C4-2B (cell line): ENCODE data around the gene RALGAPA2.

Experiments used
- ZFX ChIP-seq: fragments of 450-650 bp; IDR thresholded peaks from 2 replicates; pipeline ENCODE4 v1.6.1; 2017
- TF ChIP-seq, protein P1 (sequence below): fragments of 450-650 bp; conservative IDR thresholded peaks from 2 replicates; pipeline ENCODE4 v1.5.1; 2017; ENCODE audit warnings: mild to moderate bottlenecking

DNA sequence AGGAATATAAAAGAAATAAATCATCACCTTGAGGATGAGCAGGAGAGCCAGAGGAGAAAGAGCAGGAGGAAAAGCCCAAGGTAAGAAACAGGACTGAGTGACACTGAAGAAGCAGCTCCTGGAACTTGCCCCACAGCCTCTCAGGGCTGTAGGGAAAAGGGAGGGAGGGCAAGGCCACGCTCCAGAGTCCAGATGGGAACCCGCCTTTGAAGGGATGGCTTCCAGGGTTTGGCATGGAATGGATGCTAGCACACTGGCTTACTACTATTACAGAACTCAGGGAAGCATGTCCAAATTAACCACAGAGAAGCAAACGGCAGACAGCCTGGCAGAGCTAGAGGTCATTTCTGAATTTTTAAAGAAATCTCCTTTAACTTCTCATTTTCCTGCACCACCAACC is 26.8 kb downstream of the RALGAPA2 start:
- TF ChIP-seq, protein P1, sequence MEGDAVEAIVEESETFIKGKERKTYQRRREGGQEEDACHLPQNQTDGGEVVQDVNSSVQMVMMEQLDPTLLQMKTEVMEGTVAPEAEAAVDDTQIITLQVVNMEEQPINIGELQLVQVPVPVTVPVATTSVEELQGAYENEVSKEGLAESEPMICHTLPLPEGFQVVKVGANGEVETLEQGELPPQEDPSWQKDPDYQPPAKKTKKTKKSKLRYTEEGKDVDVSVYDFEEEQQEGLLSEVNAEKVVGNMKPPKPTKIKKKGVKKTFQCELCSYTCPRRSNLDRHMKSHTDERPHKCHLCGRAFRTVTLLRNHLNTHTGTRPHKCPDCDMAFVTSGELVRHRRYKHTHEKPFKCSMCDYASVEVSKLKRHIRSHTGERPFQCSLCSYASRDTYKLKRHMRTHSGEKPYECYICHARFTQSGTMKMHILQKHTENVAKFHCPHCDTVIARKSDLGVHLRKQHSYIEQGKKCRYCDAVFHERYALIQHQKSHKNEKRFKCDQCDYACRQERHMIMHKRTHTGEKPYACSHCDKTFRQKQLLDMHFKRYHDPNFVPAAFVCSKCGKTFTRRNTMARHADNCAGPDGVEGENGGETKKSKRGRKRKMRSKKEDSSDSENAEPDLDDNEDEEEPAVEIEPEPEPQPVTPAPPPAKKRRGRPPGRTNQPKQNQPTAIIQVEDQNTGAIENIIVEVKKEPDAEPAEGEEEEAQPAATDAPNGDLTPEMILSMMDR, result no peak
- no peak for TF ChIP-seq ZFX
